Ovary (tissue), 9 donors: ENCODE measurements around the gene PINLYP. TPM values are rescaled to one million over a fixed set of nuclear protein-coding genes. Genes with fewer than 3 reads are reported as not detected.
A peak's percentile ranks its signal among the peaks of the same experiment; 100 is the strongest.

Experiments used
- DNase-seq, 5 donors: peaks; one replicate each; pipeline ENCODE4 v3.0.0-alpha.2; 2019 to 2020
- H3K27ac ChIP-seq, 2 donors: fragments of 200-600 bp; one replicate each; pipeline versions ENCODE4 v1.5.1 to v1.8.0; 2019 to 2022
- H3K27me3 ChIP-seq: fragments of 200-600 bp; one replicate; pipeline ENCODE4 v1.8.0; 2022
- H3K36me3 ChIP-seq: fragments of 200-600 bp; sonication (generic); one replicate; pipeline ENCODE4 v1.5.1; 2019
- H3K4me1 ChIP-seq: one replicate; pipeline ENCODE4 v1.8.1; 2013; ENCODE audit warnings: mild to moderate bottlenecking, moderate library complexity; ENCODE audit not compliant: insufficient read depth
- H3K4me3 ChIP-seq: fragments of 200-600 bp; sonication (generic); one replicate; pipeline ENCODE4 v1.5.1; 2017
- H3K9me3 ChIP-seq, 2 donors: fragments of 200-600 bp in 1 of 2; sonication (generic) in 1 of 2; one replicate each; pipeline versions ENCODE4 v1.5.1 to v1.8.1; 2013 to 2019; ENCODE audit warnings: mild to moderate bottlenecking in 1 of 2, moderate library complexity in 1 of 2
- EP300 ChIP-seq: sonication (generic); formaldehyde crosslinking; IDR thresholded peaks from one replicate; pipeline ENCODE4 v1.6.1; 2017; ENCODE audit warnings: antibody characterized with exemption
- POLR2A ChIP-seq: fragments of 450-650 bp; IDR thresholded peaks from one replicate; pipeline ENCODE4 v1.6.1; 2017; ENCODE audit warnings: antibody characterized with exemption, mild to moderate bottlenecking, moderate library complexity
- WGBS, 3 donors: extraction: QIAGEN DNeasy Blood & Tissue Kit in 1 of 3; methylation state at CpG; one replicate each; pipeline versions ENCODE4 v1.1.5 to v1.1.7; 2013 to 2017; 5-methylcytosine and 5-hydroxymethylcytosine counted together
- intact Hi-C, 4 donors: fragments of 100-400 bp; cut with DNase I; formaldehyde crosslinking; loops; one replicate each; pipeline versions ENCODE4 v1.11.0 to v1.15.1; 2022 to 2023
- polyA plus RNA-seq, 2 donors: library from polyadenylated mRNA; stranded (reverse); fragments of 200-250 nt in 1 of 2; fragments of 350-450 nt in 1 of 2; fragmentation: Illumina TruSeq in 1 of 2; extraction: RNeasy Lipid Tissue Mini Kit (QIAGEN cat#74804) in 1 of 2; gene quantifications; one replicate each; pipeline ENCODE4 v1.2.3, GENCODE V29; 2013 to 2014
- total RNA-seq, 7 donors: library from RNA; depleted of rRNA in 2 of 7; stranded (reverse); fragments of >200 nt in 2 of 7; fragmentation: NEBNext Ultra II Directional in 3 of 7; extraction: Animal tissue kit (Norgen Biotek cat#: 25700) in 3 of 7; gene quantifications; one replicate each; pipeline versions ENCODE4 v1.1.0 to v1.2.4, GENCODE V29; 2016 to 2023
- TF ChIP-seq, protein P1 (sequence below), 3 donors: fragments of 450-650 bp in 2 of 3; fragments of 200-600 bp in 1 of 3; IDR thresholded peaks; one replicate each; pipeline versions ENCODE4 v1.5.1 to v1.8.0; 2016 to 2022; ENCODE audit warnings: antibody characterized with exemption in 3 of 3, mild to moderate bottlenecking in 1 of 3
- donor health status: DM: no; HTN: no; CAD: no; lungs with moderate emphysema.
- donor health status: DM: no; HTN: no; CAD: no.
- donor health status: Bipolar disorder and iron deficiency.
- donor health status: DM: yes; HTN: yes; CAD: no.
- donor health status: DM: no; HTN: no; CAD: no.
- donor health status: DM: yes; HTN: yes; CAD: no.

PINLYP gene
- total and polyA plus RNA-seq, 9 donors: 10.6 to 29.9 (median 18.0) TPM

DNA sequence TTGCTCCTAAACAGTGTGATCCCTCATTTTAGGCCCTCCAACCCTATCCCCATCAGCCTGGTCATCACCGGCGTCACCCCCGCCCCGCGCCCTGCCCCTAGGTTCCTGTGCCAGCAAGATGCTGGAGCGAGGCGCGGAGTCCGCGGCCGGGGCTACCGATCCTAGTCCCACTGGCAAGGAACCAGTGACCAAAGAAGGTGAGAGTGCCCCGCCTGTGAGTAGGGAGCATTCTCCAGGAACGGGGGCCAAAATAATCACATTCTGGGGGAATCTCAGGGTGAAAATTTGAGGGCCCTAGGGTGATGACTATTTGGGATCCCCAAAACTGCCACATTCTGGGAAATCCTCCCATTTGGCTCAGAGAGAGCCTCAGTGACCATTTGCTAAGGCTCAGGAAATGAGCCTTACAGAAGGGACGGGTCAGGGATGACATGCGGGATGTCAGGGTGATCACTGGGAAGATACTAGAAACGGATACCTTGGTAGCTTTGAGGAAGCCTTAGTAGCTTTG lies 41.2 kb upstream of the PINLYP start:
- H3K4me3 ChIP-seq: peak overlapping the region; percentile 65
- WGBS, 3 donors: 5 to 7% (median 7%) methylated on average over 17 of the region's 17 CpGs
- no peaks in the 10 kb centered on the region for H3K27me3 ChIP-seq
- DNase-seq: no peak
- TF ChIP-seq, protein P1, sequence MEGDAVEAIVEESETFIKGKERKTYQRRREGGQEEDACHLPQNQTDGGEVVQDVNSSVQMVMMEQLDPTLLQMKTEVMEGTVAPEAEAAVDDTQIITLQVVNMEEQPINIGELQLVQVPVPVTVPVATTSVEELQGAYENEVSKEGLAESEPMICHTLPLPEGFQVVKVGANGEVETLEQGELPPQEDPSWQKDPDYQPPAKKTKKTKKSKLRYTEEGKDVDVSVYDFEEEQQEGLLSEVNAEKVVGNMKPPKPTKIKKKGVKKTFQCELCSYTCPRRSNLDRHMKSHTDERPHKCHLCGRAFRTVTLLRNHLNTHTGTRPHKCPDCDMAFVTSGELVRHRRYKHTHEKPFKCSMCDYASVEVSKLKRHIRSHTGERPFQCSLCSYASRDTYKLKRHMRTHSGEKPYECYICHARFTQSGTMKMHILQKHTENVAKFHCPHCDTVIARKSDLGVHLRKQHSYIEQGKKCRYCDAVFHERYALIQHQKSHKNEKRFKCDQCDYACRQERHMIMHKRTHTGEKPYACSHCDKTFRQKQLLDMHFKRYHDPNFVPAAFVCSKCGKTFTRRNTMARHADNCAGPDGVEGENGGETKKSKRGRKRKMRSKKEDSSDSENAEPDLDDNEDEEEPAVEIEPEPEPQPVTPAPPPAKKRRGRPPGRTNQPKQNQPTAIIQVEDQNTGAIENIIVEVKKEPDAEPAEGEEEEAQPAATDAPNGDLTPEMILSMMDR (IDR thresholded peaks at IDR 0.05): no peak
- no peak for TF ChIP-seq POLR2A
- no peak for TF ChIP-seq EP300
- peaks cover 5% of the 10 kb centered on the region for H3K4me1 ChIP-seq
- H3K9me3 ChIP-seq: no peaks in the 10 kb centered on the region
- no peaks in the 10 kb centered on the region for H3K36me3 ChIP-seq
- intact Hi-C loops: loop anchor here in 1 of 4 donors (5.0 kb wide), 1 partner anchor 63 kb away; the partner anchor contains the start of genes IRGQ and ZNF576
- peak overlapping the region; percentile 2 to 74 for H3K27ac ChIP-seq

DNA sequence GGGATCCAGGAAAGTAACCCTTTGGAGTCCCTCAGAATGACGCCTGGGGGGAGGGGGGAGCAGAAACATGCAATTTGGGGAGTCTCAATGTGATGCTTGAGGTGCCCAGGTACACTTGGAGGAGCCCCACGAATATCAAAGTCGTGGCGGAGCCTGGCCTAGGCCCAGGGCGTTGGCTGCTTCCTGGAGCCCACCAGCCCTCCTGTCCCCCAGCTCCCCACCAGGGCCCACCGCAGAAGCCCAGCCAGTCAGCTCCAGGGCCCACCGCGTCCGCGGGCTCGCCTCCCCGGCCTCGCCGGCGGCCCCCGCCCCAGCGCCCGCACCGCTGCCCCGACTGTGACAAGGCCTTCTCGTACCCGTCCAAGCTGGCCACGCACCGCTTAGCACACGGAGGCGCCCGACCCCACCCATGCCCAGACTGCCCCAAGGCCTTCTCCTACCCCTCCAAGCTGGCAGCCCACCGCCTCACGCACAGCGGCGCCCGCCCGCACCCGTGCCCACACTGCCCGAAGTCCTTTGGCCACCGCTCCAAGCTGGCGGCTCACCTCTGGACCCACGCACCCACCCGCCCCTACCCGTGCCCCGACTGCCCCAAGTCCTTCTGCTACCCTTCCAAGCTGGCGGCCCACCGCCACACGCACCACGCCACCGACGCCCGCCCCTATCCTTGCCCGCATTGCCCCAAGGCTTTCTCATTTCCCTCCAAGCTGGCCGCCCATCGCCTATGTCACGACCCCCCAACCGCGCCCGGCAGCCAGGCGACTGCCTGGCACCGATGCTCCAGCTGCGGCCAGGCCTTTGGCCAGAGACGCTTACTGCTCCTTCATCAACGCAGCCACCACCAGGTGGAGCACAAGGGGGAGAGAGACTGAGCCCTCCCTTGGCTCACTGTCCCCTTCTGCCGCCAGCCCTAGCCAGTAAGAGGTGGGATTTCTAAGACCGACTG lies 40.5 kb upstream of the PINLYP start:
- H3K4me3 ChIP-seq: no peak overlapping the region
- no peaks in the 10 kb centered on the region for H3K9me3 ChIP-seq
- intact Hi-C loops: loop anchor here in 1 of 4 donors (5.0 kb wide), 1 partner anchor 62 kb away; the partner anchor contains the start of genes IRGQ and ZNF576
- H3K27me3 ChIP-seq: no peaks in the 10 kb centered on the region
- peaks cover 5% of the 10 kb centered on the region for H3K4me1 ChIP-seq
- DNase-seq: peak; percentile 68 to 82 (median 79)
- TF ChIP-seq, protein P1 (IDR thresholded peaks at IDR 0.05): peak; percentile 23 to 55 (median 29)
- TF ChIP-seq POLR2A: no peak
- H3K27ac ChIP-seq: peak overlapping the region in 1 of 2 donors; percentile 74
- 52 to 59% (median 57%) methylated on average over 62 of the region's 62 CpGs for WGBS, 3 donors
- H3K36me3 ChIP-seq: no peaks in the 10 kb centered on the region

DNA sequence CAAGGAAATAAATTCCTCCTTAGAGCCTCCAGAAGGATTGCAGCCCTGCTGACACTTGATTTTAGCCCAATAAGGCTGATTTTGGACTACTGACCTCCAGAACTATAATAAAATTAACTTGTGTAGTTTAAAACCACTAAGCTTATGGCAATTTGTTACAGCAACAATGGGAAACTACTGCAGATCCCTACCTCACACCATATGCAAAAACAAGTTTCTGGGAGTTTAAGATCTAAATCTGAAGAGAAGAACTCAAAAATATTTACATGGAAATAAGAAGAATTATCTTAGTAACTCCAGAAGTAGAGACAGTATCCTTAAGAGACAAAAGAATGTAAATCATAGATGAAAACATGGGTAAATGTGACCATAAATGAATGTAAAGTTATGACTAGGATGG lies 36.7 kb upstream of the PINLYP start:
- Histone ChIP-seq H3K4me1 (peaks cover 2% of the 10 kb centered on the region), H3K36me3 (no peaks in the 10 kb centered on the region), H3K27ac (no peak overlapping the region), H3K4me3 (no peak overlapping the region), H3K27me3 (no peaks in the 10 kb centered on the region), H3K9me3 (no peaks in the 10 kb centered on the region)
- intact Hi-C loops: no loop called here
- no peak for DNase-seq
- TF ChIP-seq EP300 (no peak), POLR2A (no peak)
- TF ChIP-seq, protein P1 (IDR thresholded peaks at IDR 0.05): no peak

DNA sequence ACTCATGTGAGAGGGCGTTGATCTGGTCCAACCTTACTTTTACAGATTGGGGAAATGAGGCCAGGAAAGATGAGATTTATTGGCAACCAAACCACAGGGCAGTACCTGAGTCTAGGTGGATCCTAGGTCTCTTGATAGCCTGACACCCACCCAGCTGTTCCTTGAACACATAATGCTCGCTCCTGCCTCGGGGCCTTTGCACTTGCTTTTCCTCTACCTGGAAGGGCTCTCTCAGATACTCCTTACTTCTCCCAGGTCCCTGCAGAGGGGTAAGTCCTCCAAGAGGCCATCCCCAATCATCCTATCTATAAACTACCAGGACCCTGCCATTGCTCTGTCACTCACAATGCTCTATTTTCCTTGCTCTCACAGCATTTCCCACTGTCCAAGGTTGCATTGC lies 35.2 kb upstream of the PINLYP start:
- no peaks in the 10 kb centered on the region for H3K36me3 ChIP-seq
- intact Hi-C loops: no loop called here
- H3K4me1 ChIP-seq: no peaks in the 10 kb centered on the region
- no peaks in the 10 kb centered on the region for H3K9me3 ChIP-seq
- H3K4me3 ChIP-seq: no peak overlapping the region
- H3K27ac ChIP-seq: no peak overlapping the region
- no peaks in the 10 kb centered on the region for H3K27me3 ChIP-seq
- no peak for TF ChIP-seq EP300
- TF ChIP-seq POLR2A: no peak
- TF ChIP-seq, protein P1 (IDR thresholded peaks at IDR 0.05): no peak
- no peak for DNase-seq
- WGBS, 3 donors: 94 to 96% (median 96%) methylated on average over 3 of the region's 3 CpGs
